ENCODE results near the gene LIMCH1.

The LIMCH1 gene

DNA sequence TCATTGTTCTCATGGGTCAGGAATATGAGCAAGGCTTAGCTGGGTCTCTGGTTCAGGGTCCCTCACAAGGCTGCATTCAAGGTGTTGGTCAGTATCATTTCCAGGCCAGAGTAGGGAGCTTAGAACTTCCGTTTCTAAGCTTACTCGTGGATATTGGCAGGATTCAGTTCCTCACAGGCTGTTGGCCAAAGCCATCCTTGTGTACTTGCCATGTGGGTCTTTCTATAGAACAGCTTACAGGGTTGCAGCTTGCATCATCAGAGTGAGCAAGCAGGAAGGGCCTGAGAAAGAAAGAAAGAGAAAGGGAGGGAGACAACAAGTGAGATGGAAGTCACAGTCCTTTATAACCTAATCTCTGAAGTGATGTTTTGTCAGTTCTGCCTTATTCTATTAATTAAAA, 5.1 kb upstream of the LIMCH1 start:
- no peak for DNase-seq

DNA sequence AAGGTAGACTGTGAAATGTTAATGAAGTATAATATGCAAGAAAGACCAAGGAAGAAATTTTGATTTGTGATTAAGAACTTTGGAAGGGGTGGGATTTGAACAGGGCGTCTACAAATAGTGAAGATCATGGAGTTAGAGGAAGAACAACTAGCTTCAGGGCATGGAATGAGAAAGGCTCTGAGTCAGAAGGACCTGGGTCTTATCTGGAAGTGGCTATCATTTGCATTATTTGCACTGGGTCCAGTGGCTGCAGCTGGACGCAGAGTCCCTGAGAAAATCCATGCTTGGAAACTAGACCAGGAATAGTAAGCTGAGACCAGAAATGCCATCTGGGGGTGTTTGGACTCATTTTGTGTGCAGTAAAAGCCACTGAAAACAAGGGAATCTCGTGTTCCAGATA, 4.3 kb upstream of the LIMCH1 start:
- DNase-seq, result no peak

- no peak for DNase-seq
These were observed 3.6 kb upstream of the LIMCH1 start for GRCh38 chr4:41534404-41534803.

GRCh38 chr4:41535911-41536371, 2.0 kb upstream of the LIMCH1 start:
- no peak for DNase-seq

DNA sequence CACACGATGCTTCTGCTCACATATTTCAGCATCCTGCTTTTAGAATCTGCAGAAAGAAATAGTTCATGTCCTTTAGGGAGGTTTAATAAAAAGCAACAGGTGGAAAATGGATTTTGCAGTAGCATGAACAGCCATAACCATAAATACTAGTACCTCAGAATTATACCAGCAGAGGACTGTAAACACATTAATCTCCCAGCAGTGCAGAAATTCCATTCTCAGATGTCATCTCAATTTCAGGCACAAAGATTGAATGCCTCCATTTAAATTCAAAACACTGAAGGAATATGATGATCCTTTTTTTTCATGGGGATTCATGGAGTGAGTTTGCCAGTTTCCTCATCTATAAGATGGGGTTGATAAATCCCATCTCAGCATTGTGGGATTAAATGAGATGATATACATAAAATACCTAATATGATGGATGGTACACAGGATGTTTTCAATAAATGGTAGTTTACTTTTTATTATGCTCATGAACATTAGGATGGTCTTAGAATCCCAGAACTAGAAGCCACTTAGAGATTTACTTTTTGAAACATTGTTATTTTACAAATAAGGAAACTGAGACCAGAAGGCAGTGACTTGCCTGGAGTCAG, 566 bp upstream of the LIMCH1 start:
- no peak for DNase-seq

- DNase-seq, result no peak
These were observed 1.0 kb downstream of the LIMCH1 start for GRCh38 chr4:41538887-41539498.

DNA sequence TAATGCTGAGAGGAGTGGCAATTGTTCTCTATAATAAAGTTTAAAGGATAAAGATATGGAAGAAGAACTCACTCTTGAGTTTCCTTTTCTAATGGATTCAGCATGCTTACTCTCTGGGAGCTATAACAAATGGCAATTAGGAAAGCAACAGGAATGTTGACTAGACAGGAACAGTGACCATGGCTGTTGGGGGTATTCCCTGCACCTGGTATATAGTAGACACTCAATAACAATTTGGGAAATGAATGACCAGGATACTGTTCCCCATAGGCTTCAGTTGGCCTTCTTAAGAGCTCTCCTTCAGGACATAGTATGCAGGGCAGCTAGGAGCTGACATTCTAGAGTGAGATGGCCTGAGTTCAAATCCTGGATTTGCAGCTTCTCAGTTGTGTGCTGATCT, 1.8 kb downstream of the LIMCH1 start:
- no peak for DNase-seq

GRCh38 chr4:41540687-41541086, 2.7 kb downstream of the LIMCH1 start:
- no peak for DNase-seq

DNA sequence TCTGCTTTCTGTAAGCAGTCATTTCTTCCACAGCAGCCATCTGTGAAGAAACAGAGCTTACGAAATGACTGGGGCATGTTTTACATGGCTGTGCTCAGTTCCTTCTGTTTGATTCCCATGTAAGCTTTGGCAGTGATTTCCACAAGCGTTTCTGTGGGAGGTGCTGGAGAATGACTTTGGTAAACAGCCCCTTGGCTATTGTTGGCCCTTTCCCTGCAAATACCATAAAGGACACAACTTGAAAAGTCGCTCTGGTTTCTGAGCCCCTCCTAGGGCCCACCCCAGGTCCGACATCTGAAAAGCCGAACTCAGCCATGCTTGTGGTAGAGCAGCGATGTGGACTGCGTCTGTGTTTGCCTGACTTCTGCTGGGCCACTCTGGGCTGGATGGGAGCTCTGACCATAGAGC, 3.7 kb downstream of the LIMCH1 start:
- DNase-seq, result no peak

GRCh38 chr4:41542526-41543275, 4.7 kb downstream of the LIMCH1 start:
- no peak for DNase-seq

GRCh38 chr4:41545238-41545637, 7.3 kb downstream of the LIMCH1 start:
- no peak for DNase-seq

GRCh38 chr4:41546638-41547037, 8.7 kb downstream of the LIMCH1 start:
- DNase-seq, result no peak

DNA sequence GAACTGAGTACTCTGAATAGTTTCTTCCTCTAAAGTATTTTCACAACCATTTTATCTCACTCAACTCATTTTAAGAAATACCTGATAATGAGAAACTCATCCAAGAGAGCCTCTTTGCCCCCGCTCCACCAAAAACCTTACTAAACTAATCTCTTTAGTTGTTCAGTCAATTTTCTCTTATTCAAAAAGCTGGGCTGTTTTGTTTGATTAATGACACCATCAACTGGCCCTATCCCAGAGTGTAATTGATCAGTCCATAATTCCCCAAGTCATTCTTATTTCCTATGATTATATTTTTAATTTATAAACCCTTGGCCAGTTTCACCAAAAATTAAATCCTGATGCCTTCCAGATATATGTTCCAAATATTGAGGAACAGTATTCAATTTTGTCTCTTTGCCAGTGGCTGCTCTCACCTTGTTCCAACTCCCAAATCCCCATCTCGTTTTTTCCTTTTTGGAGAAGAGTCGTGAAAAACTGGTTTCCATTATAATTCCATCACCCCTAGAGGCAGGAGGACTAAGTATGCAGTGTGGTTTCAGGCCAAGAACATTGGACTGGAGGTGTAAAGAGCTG, 10.4 kb downstream of the LIMCH1 start:
- DNase-seq, result no peak

- DNase-seq, result no peak
These were observed 11.5 kb downstream of the LIMCH1 start for GRCh38 chr4:41549478-41549877.

GRCh38 chr4:41550308-41550707, 12.4 kb downstream of the LIMCH1 start:
- DNase-seq, result no peak

DNA sequence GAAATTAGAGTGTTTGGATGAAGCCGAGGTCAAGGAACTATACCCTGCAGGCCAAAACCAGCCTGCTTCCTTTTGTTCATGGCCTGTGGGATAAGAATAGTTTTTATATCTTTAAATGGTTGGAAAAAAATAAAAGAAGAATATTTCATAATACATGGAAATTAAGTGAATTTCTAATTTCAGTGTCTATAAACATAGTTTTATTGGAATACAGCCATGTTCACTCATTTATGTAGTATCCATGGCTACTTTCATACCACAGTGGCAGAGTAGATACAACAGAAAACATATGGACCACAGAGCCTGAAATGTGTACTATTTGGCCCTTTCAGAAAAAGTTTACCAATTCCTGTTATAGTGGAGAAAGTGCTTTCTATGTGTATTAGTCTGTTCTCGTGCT, 13.6 kb downstream of the LIMCH1 start:
- no peak for DNase-seq

DNA sequence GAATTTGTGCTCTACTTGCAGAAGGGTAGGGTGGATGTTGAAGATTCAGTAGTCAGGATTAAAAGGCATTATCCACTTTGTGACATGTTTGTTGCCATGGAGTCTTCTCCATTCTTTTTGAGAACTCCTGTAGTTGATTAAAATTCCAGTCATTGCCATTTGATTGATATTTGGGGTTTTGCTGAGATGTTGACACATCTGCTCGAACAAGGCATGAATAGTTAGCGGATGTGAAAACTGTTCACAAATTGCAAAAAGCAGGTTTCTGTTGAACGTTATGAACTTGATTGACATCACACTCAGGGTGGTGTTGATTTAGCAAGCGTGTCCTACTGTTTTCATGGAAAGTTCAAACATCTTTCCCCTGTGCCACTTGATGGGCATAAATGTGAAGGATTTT, 16.9 kb downstream of the LIMCH1 start:
- DNase-seq, result no peak

- DNase-seq, result no peak
These were observed 18.6 kb downstream of the LIMCH1 start for GRCh38 chr4:41556526-41556925.

DNA sequence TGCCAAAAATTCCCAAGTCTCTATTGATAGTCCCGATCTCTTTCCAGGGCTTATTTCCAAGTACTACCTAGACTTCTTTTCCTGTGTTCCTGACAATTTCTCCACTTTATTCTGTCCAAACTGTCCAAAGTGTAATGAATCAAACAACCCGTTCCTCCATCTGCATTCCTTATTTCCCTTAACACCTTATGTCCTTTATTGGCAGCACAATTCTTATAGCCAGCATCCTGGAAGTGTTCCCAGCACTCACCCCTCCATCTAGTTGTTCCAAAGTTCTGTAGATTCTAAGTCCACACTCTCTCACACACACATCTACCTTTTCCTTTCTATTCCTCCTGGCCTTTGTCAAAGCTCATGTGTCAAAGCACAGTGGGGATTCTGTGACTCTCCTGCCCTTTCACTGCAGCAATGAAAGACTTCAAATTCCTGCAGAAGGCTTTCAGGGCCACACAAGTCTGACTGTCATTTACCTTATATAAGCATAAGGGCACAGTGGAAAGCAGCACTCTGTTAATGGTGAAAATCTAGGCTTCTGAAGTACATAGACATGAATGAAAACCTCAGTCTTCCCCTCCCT, 22.1 kb downstream of the LIMCH1 start:
- no peak for DNase-seq

DNA sequence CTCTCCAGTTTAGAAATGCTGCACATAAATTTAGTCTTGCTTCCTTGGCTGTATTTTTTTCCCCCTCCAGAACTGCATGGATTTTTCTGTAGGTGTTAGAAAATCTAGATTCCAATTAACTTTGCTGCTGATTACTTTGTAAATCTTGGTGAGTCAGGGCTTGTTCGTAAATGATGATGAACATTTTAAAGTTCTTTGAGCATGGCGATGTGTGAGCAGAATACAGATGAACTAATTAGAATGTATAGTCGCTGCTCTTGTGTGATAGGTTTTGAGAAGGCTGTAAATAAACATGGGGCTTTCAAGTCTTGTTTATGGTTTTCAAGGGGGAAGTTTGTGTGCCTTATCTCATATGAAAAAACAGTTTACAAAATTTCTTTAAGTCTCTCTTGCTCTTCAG, 23.3 kb downstream of the LIMCH1 start:
- DNase-seq, result no peak

DNA sequence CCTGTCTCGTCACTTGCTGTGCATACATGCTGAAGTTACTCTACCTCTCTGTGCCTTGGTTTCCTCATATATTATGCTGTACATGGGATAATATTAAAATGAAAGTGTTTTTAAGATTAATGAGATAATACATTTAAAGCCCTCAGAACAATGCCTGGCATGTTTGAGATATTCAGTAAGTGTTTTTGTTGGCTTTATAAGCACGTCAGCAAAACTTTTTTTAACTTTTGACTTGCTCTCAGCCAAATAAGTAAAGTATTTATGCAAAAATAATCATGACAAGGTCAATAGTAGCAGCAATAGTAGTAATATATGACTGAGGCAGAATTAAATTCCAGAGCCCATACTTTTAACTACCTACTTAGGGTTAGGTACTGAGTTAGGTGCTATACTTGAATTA, 29.2 kb downstream of the LIMCH1 start:
- no peak for DNase-seq

GRCh38 chr4:41568363-41568762, 30.4 kb downstream of the LIMCH1 start:
- DNase-seq, result no peak

- no peak for DNase-seq
These were observed 32.0 kb downstream of the LIMCH1 start for GRCh38 chr4:41569961-41570360.

GRCh38 chr4:41571422-41571821, 33.5 kb downstream of the LIMCH1 start:
- DNase-seq, result no peak
